GM18505 (cell line): ENCODE results near the gene DNAJB6.
"Not testable (repeated sequence)": the region's sequence is repeated elsewhere in the genome, so short reads cannot be mapped to it uniquely, and the experiment has no call there.

ENCODE experiments used
- ATAC-seq: cut with Tn5 transposase; IDR thresholded peaks from one replicate; pipeline ENCODE4 v1.9.1; 2021; ENCODE audit not compliant: unreplicated experiment
- POLR2A ChIP-seq: IDR thresholded peaks from 4 replicates; pipeline ENCODE4 v1.6.1; 2011; ENCODE audit warnings: borderline replicate concordance; ENCODE audit not compliant: insufficient read depth, insufficient read length; ENCODE audit errors: extremely low read depth

DNAJB6 gene

DNA sequence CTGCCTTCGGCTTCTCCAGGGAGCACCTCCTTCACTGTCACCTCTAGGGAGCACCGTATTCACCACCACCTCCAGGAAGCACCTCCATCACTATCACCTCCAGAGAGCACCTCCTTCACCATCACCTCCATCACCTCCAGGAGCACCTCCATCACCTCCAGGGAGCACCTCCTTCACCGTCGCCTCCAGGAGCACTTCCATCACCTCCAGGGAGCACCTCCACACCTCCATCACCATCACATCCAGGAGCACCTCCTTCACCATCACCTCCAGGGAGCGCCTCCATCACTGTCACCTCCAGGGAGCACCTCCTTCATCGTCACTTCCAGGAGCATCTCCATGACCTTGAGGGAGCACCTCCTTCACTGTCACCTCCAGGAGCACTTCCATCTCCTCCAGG lies 102.3 kb downstream of the DNAJB6 start:
- no peak for ATAC-seq
- no peak for TF ChIP-seq POLR2A

GRCh38 chr7:157439761-157440160 lies 103.0 kb downstream of the DNAJB6 start:
- no peak for TF ChIP-seq POLR2A
- no peak for ATAC-seq

DNA sequence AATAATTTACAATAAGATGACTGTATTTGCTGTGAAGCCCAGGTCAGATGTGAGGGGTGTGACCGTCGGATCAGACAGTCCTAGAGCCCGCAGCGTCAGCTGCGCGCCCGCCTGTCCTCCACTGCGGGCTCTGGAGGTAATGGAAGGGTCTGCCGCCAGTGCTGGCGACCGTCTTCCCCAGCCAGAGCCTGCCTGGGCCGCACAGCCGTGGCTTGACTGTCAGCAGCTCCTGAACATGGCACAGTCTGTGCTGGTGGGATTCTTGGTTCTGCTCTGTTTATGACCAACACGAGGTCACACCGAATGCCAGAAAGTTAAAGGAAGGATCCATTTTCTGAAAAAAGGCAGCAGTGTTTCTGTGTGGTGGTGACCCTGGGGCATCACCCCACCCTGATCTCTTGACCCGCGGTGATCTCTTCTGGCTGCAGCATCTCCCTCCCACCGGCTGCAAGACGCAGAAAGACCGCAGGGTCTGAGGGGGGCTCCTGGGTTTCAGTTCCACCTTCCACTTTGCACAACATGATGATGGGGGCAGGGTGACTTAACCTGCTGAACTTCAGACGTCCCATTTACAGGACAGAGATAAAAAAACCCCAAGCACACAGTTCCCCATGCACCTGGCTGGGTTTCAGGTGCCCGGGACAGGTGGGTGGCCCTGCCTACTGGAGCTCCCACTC lies 103.7 kb downstream of the DNAJB6 start:
- ATAC-seq = no peak
- TF ChIP-seq POLR2A = no peak

- no peak for TF ChIP-seq POLR2A
- ATAC-seq = no peak
These were observed 104.2 kb downstream of the DNAJB6 start for GRCh38 chr7:157441023-157441399.

- ATAC-seq = no peak
- TF ChIP-seq POLR2A = no peak
These were observed 105.7 kb downstream of the DNAJB6 start for GRCh38 chr7:157442456-157442855.

DNA sequence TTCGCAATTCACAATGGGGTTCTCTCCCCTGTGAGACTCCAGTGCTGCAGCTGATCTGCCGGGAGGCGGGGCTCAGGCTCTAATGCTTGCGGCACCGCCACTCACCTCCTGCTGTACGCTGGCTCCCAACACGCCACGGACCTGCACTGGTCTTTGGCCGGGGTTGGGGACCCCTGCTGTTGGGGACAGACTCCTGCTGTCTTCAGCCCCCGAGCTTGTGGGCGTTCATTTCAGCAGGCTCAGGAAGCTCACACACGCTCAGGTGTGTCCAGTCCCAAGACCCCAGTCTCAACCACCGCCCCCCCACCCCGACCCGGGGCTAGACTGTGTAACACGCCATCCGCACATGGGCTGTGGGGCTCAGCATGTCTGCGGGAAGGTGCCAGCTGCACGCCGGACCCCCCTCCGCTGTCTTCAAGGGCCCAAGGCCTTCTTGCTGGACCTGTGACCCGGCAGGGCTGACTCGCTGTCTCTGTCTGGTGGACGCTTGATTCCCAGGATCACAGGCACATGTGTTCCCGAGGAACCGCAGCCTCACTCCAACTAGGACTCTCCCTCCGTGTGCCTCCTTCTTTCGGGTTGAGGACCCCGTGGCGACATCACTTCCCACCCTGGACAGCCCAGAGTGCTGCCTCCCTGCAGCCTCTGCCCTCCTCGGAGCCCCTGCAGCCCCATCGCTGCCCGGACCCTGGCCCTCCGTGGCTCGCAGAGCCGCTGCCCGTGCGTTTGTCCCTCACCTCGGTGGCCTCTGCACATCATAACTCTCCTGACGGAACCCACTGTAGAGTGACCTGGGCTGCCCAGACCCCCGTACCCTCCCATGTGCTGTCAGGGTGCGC lies 106.4 kb downstream of the DNAJB6 start:
- ATAC-seq = no peak
- TF ChIP-seq POLR2A = no peak

- no peak for ATAC-seq
- TF ChIP-seq POLR2A = no peak
These were observed 107.4 kb downstream of the DNAJB6 start for GRCh38 chr7:157444011-157444842.

DNA sequence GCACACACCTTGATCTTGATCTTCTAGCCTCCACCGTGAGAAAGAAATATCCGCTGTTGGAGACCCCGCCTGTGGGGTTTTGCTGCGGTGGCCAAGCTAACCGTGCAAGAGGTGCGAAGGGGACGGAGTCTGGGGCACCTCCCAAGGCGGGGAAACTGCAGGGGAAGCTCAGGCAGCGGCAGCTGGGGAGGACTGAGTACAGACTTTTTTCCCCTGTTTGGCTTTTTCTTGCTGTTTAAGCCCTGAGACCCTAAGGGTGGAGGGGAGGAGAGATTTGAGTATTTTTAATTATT lies 108.0 kb downstream of the DNAJB6 start:
- no peak for ATAC-seq
- TF ChIP-seq POLR2A = no peak

- TF ChIP-seq POLR2A = no peak
- no peak for ATAC-seq
These were observed 108.6 kb downstream of the DNAJB6 start for GRCh38 chr7:157445246-157445955.

DNA sequence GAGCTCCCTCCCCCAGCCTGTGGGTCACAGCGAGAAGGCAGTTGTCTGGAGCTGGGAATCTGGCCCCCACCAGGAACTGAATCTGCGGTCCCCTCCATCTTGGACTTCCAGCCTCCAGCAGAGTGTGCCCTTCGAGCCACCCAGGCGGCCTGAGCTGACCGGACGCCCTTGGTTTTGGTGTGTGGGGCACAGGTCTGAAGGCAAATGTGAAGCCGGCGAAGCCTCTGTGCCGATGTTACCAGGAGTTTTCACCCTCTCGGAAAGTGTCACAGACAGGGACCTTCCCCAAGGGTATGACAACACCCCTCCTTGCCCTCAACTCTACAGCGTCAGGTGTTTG lies 109.1 kb downstream of the DNAJB6 start:
- ATAC-seq = no peak
- no peak for TF ChIP-seq POLR2A

GRCh38 chr7:157446322-157446721 lies 109.5 kb downstream of the DNAJB6 start:
- no peak for TF ChIP-seq POLR2A
- no peak for ATAC-seq

DNA sequence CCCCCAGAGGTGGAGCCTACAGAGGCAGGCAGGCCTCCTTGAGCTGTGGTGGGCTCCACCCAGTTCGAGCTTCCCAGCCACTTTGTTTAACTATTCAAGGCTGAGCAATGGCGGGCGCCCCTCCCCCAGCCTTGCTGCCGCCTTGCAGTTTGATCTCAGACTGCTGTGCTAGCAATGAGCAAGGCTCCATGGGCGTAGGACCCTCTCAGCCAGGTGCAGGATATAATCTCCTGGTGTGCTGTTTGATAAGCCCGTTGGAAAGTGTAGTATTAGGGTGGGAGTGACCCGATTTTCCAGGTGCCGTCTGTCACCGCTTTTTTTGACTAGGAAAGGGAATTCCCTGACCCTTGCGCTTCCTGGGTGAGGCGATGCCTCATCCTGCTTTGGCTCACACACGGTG lies 117.2 kb downstream of the DNAJB6 start:
- not testable (repeated sequence) for ATAC-seq
